Hematopoietic multipotent progenitor cell treated with erythropoietin and hydrocortisone succinate and interleukin-3 and kit ligand, for 8 days (in vitro differentiated cells): ENCODE measurements around the gene KCNH3.

Experiments
- DNase-seq: peaks from one replicate; pipeline ENCODE4 v3.0.0-alpha.2; 2015

Gene KCNH3

DNA sequence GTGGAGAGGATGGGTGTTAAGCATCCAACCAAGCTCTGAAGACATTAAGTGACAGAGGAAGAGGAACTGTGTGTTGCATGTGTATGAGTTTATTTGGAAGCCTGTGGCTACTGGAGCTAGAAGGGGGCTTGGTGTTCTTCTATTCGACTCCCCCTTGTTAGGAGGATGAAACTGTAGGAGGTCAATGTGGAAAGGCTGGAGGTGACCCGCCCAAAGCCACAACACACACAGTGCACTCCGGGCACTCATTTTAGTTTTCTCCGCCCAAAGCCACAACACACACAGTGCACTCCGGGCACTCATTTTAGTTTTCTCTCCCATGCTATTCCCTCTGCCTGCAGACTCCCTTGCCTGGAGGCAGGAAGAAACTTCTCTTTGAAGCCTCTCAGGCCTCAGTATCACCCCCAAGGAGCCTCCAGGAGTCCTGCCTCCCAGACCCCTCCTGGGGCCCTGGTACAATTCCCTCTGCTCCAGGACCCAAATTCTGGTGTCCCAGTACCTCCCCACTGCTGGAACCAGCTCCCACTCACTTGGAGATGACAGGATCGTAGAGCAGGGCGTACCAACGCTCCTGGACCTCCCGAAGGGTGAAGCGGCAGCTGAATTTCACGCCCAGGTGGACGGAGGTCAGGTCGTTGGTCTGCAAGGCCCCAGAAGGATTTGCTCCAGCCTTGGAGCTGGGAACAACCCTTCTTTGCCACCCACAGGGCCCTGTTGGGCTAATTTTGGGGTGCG is 25.3 kb downstream of the KCNH3 start:
- DNase-seq = peak; percentile 22

GRCh38 chr12:49564686-49565405 is 26.0 kb downstream of the KCNH3 start:
- DNase-seq = no peak

DNA sequence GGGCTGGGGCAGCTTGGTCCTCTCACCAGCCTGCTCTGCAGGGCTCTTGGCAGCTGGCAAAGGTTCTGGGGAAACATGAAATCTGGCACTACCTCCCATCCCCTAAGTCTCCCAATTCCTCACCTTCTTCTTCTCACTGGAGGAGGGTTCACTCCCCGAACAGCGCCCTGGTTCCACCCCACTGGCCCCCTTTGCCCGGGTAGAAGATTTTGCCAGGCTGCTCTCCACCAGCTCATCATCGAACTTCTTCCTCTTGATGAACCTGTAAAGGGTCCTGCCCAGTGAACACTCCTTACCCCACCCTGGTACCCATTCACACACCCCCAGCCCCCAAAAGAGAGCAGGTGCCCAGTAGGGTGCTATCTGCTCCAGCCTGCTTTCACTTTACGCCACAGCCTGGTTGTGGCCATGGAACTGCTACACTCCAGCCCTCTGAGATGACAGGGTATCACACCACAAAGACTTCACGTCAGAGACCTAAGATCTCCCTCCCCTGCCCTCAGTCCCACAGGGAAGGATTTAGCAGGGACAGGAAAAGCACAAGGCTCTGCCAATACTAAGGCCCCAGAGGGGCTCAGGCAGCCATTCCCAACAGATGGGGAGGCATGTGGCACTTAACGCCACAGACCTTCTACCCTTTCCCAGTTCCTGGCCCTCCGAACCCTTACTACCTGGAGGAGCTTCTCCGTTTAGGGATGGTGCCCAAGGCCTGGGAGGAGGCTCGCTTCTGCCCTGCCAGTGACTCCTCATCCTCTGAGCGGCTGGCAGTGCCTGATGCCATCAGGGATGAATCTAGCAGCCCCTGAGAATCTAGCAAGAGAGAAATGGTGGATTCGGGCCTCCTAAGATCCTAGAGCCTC is 26.8 kb downstream of the KCNH3 start:
- DNase-seq = no peak

DNA sequence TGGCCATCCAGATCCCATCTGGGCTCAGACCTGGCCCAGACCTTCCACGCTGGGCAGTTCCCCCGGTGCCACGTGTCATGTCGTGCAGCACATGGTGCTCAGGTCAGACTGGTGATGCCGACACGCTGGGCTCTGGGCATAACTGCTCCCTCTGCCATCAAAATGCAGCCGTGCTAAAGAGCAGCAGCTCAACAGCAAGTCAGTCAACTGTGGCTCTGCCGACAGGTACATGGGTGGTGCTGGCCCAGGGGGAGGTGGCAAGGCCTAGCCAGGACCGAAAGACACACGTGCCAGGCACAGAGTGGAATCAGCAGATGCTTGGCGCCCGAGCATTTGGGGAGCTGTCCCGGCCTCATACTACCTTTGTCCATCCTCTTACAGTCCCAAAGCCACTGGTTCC is 27.5 kb downstream of the KCNH3 start:
- DNase-seq = no peak

- no peak for DNase-seq
Measured at GRCh38 chr12:49567302-49567610, 28.4 kb downstream of the KCNH3 start.

GRCh38 chr12:49567611-49568441 is 29.0 kb downstream of the KCNH3 start, which contains the start of gene MCRS1:
Gene MCRS1 (minus strand): TSS chr12:49568142. CDS start chr12:49566731, 1,411 bp downstream.
- DNase-seq = peak; percentile 95

GRCh38 chr12:49568442-49569162 is 29.8 kb downstream of the KCNH3 start:
- peak; percentile 64 for DNase-seq

DNA sequence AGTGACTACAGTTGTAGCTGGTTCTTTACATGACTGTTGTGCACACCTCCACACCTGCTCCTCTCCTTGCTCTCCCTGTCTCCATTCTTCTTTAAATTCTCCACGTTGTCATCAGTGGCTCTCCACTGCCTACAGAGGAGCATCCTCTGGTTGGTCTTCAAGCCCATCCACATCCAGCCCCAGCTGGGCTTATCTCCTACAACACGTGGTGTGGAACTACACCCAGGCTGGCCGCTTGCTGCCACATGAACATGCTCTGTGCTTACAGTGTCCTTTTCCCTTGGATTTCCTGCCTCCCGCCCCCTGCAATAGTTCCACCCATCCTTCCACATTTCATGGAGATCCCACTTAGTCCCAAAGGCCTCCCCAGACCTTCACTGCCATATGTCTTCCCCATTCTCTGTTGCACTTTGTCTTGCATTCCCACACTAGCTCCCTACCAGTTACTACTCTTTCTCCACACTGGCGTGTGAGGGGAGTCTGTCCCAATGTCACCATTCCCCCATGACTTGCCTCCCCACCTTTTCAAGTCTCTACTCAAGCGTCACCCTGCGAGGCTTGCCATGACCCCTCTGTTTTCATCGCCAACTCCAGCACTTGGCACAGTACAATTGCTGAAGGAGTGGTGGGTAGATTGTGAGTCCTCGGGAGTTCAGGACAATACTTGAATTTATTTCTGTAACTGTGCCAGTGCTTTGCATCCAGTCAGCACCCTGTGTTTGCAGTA is 38.9 kb downstream of the KCNH3 start:
- peak; percentile 56 for DNase-seq

- no peak for DNase-seq
Measured at GRCh38 chr12:49578471-49579112, 39.8 kb downstream of the KCNH3 start.

- peak; percentile 78 for DNase-seq
Measured at GRCh38 chr12:49580572-49581535, 42.0 kb downstream of the KCNH3 start.

DNA sequence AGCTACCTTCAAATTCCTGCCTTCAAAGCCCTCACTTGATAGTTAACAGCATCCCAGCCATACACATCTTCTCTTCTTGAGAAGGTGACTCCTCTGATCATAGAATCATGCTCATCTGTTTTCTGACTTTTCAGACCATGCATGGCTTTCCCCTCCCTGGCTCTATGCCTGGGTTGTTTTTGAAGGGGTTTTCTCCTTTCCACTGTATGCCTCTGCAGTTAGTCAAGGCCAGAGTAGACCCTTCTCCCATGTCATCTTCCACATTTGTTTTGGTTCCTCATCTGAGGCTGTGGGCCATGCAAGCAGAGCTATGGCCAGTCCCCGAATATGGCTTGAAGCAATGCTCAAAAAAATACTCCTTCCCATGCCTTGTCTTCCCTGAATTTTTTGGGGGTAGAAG is 43.4 kb downstream of the KCNH3 start:
- DNase-seq = no peak

DNA sequence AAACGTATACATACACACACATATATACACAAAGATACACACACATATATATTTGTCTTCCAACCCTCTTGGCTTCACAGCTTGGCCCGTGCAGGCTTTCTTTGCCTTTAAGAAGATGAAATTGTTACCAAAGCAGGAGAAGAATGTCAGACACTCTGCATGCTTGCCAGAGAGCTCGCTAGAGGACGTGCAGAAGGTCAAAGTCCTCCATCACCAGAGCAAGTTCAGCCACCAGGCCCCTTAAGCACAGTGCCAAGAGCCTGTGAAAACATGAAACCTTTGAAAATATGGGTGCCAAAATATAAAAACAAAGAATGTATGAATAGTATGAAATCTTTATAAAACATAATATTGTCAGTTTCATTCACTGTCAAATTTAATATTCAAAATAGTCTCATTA is 44.0 kb downstream of the KCNH3 start:
- no peak for DNase-seq

DNA sequence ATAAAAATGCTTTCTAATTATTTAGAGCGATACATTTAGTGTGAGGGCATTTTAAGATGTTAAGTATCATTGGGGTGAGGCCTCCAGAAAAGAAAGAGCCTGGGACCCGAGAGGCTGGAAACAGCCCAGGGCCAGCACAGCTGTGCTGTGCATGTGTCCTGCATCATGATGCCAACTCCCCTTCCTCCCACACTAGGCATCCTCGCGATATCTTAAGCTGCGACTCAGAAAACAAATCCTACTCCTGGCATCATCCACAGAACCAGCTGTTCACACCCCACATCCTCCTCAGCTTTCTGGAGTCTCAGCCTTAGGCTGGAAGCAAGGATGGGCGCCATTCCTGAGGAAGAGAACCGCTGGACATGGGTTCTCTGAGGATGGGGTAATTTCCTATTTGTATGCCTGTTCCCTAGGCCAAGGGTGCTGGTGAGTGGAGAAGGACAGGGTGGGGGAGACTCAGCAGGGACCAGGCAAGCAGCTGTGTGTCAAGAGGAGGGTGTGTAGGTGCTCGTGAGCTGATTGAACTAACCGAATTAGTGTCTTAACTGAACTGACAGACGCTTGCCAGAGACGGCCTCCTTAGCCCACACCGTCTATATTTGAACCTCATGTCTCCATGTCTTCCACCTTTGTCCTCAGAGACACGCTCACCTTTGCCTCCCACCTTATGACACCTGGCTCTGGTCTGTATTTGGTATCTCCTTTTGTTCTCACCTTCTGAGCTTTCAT is 44.7 kb downstream of the KCNH3 start:
- no peak for DNase-seq

DNA sequence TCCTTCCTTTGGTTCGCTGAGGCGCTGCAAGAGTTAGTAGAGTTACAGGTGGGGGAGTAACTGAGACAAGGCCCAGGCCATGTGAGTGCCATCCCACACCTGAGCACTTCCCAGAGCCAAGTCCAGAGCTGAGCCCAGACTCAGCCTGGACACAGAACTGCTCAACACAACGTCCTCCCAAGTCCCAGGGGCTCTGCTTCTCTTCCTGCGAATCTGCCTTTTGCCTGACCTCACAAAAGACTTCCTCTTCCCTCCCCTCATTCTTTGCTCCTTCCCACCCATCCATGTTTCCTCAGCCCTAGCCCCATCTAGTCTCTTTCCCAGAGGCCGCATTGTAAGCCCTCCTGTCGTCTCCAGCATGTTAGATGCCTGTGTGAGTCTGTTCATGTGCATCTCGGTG is 45.8 kb downstream of the KCNH3 start:
- DNase-seq = no peak

GRCh38 chr12:49585477-49586459 is 46.9 kb downstream of the KCNH3 start:
- DNase-seq = no peak

- DNase-seq = no peak
Measured at GRCh38 chr12:49587174-49587908, 48.5 kb downstream of the KCNH3 start.

GRCh38 chr12:49588281-49588680 is 49.5 kb downstream of the KCNH3 start:
- no peak for DNase-seq
